IMR-90 (cell line): Measurements from ENCODE around the gene DPEP3. TPM values are rescaled to one million over a fixed set of nuclear protein-coding genes. Genes with fewer than 3 reads are reported as not detected.

ENCODE experiments used
- ATAC-seq: fragments of 200-7000 bp; cut with Tn5 transposase; 2 replicates; pipeline ENCODE4 v1.9.1; 2020; ENCODE audit warnings: low read depth, mild to moderate bottlenecking, moderate library complexity
- BruUV-seq: library from RNA; stranded (reverse); fragments of 400-500 nt; replicated peaks from 2 replicates; lab custom pipeline; 2021; lab: Mats Ljungman, UMichigan
- CTCF ChIA-PET: fragments of 300-600 bp; formaldehyde crosslinking; extraction: SDS; loops from one replicate; lab custom pipeline; 2021; ENCODE audit warnings: antibody characterized with exemption; lab: Yijun Ruan, JAX
- POLR2A ChIA-PET: fragments of 300-600 bp; sonication (Branson Sonifier 250); formaldehyde crosslinking; loops from one replicate; lab custom pipeline; 2022; ENCODE audit warnings: antibody characterized with exemption; ENCODE audit not compliant: unreplicated experiment; lab: Charles Lee
- DNase-seq: peaks from one replicate; pipeline ENCODE4 v3.0.0; 2013
- H2AFZ ChIP-seq: replicated peaks from 2 replicates; pipeline ENCODE3; 2013; ENCODE audit warnings: low read length, mild to moderate bottlenecking; ENCODE audit not compliant: poor library complexity
- H2AK5ac ChIP-seq: 2 replicates; pipeline ENCODE4 v1.6.1; 2013; ENCODE audit warnings: low read depth, low read length, inconsistent platforms
- H2AK9ac ChIP-seq: replicated peaks from 2 replicates; pipeline ENCODE3; 2013; ENCODE audit warnings: mild to moderate bottlenecking, low read depth, low read length, moderate library complexity; ENCODE audit not compliant: poor library complexity
- H2BK120ac ChIP-seq: 2 replicates; pipeline ENCODE4 v1.6.1; 2013; ENCODE audit warnings: low read depth, low read length, inconsistent platforms
- H2BK15ac ChIP-seq: 3 replicates; pipeline ENCODE4 v1.6.1; 2013; ENCODE audit warnings: low read depth, low read length, inconsistent platforms
- H2BK20ac ChIP-seq: 2 replicates; pipeline ENCODE4 v1.6.1; 2013; ENCODE audit warnings: low read depth, mild to moderate bottlenecking, inconsistent platforms, low read length, moderate library complexity
- H2BK5ac ChIP-seq: 2 replicates; pipeline ENCODE4 v1.6.1; 2013; ENCODE audit warnings: mild to moderate bottlenecking, low read depth, low read length, inconsistent platforms; ENCODE audit not compliant: poor library complexity, severe bottlenecking
- H3K14ac ChIP-seq: replicated peaks from 2 replicates; pipeline ENCODE4 v1.6.1; 2013; ENCODE audit warnings: low read depth, low read length, inconsistent platforms
- H3K18ac ChIP-seq: 2 replicates; pipeline ENCODE4 v1.6.1; 2013; ENCODE audit warnings: low read depth, low read length, control low read depth
- H3K23ac ChIP-seq: 2 replicates; pipeline ENCODE4 v1.6.1; 2013; ENCODE audit warnings: low read depth, low read length, inconsistent platforms
- H3K27ac ChIP-seq: 2 replicates; pipeline ENCODE4 v1.5.1; 2013; ENCODE audit warnings: mild to moderate bottlenecking, control low read depth, low read length; ENCODE audit not compliant: insufficient read depth
- H3K27me3 ChIP-seq: 2 replicates; pipeline ENCODE4 v1.6.1; 2013; ENCODE audit warnings: low read length; ENCODE audit not compliant: control insufficient read depth, insufficient read depth
- H3K36me3 ChIP-seq: 2 replicates; pipeline ENCODE4 v1.6.1; 2013; ENCODE audit warnings: low read length, mixed read lengths; ENCODE audit not compliant: control insufficient read depth, insufficient read depth
- H3K4ac ChIP-seq: 2 replicates; pipeline ENCODE4 v1.6.1; 2013; ENCODE audit warnings: low read depth, low read length, inconsistent platforms
- H3K4me1 ChIP-seq: 2 replicates; pipeline ENCODE4 v1.6.1; 2013; ENCODE audit warnings: low read length, mixed read lengths; ENCODE audit not compliant: control insufficient read depth, insufficient read depth
- H3K4me2 ChIP-seq: 2 replicates; pipeline ENCODE4 v1.6.1; 2013; ENCODE audit warnings: low read depth, mild to moderate bottlenecking, control low read depth, low read length, moderate library complexity
- H3K4me3 ChIP-seq: 2 replicates; pipeline ENCODE4 v1.5.1; 2013; ENCODE audit warnings: low read depth, mild to moderate bottlenecking, control low read depth, low read length, moderate library complexity; ENCODE audit not compliant: insufficient read depth
- H3K56ac ChIP-seq: 2 replicates; pipeline ENCODE4 v1.6.1; 2013; ENCODE audit warnings: low read length, inconsistent platforms; ENCODE audit not compliant: insufficient read depth; ENCODE audit errors: extremely low read depth
- H3K79me1 ChIP-seq, 2 experiments: 2 replicates each; pipeline ENCODE4 v1.6.1; 2013; ENCODE audit warnings: low read length in 2 of 2, inconsistent platforms in 1 of 2, low read depth in 1 of 2
- H3K9ac ChIP-seq: 2 replicates; pipeline ENCODE4 v1.6.1; 2013; ENCODE audit warnings: low read depth, low read length, control low read depth
- H3K9me1 ChIP-seq: 2 replicates; pipeline ENCODE4 v1.6.1; 2013; ENCODE audit warnings: low read length, inconsistent platforms; ENCODE audit not compliant: insufficient read depth
- H3K9me3 ChIP-seq: 2 replicates; pipeline ENCODE4 v1.6.1; 2013; ENCODE audit warnings: low read length; ENCODE audit not compliant: control insufficient read depth, insufficient read depth
- H4K20me1 ChIP-seq: 2 replicates; pipeline ENCODE4 v1.6.1; 2013; ENCODE audit warnings: low read length, inconsistent platforms; ENCODE audit not compliant: insufficient read depth
- H4K5ac ChIP-seq: 2 replicates; pipeline ENCODE4 v1.6.1; 2013; ENCODE audit warnings: mild to moderate bottlenecking, low read depth, low read length, control low read depth
- H4K8ac ChIP-seq, 2 experiments: 2 replicates each; pipeline ENCODE4 v1.6.1; 2013; ENCODE audit warnings: low read depth in 2 of 2, low read length in 2 of 2, control low read depth in 1 of 2, inconsistent platforms in 1 of 2
- H4K91ac ChIP-seq: 2 replicates; pipeline ENCODE4 v1.6.1; 2013; ENCODE audit warnings: low read depth, low read length, inconsistent platforms; ENCODE audit not compliant: insufficient read depth
- BHLHE40 ChIP-seq: fragments of 150-350 bp; IDR thresholded peaks from 2 replicates; pipeline ENCODE4 v1.6.1; 2016; ENCODE audit warnings: mild to moderate bottlenecking, low read depth, low read length
- CEBPB ChIP-seq: IDR thresholded peaks from 2 replicates; pipeline ENCODE4 v1.6.1; 2012; ENCODE audit warnings: low read depth, low read length, improper control_type of control experiment
- CHD1 ChIP-seq: IDR thresholded peaks from 2 replicates; pipeline ENCODE4 v1.6.1; 2012; ENCODE audit warnings: low read depth, low read length, improper control_type of control experiment
- FOS ChIP-seq: fragments of 150-350 bp; IDR thresholded peaks from 2 replicates; pipeline ENCODE4 v1.6.1; 2016; ENCODE audit warnings: low read depth, low read length
- MAFK ChIP-seq: IDR thresholded peaks from 2 replicates; pipeline ENCODE4 v1.6.1; 2012; ENCODE audit warnings: low read depth, low read length, improper control_type of control experiment
- MAZ ChIP-seq: IDR thresholded peaks from 2 replicates; pipeline ENCODE4 v1.6.1; 2012; ENCODE audit warnings: low read depth, mild to moderate bottlenecking, low read length, improper control_type of control experiment, moderate library complexity, borderline replicate concordance
- MXI1 ChIP-seq: IDR thresholded peaks from 2 replicates; pipeline ENCODE4 v1.6.1; 2012; ENCODE audit warnings: low read depth, mild to moderate bottlenecking, low read length, moderate library complexity, borderline replicate concordance
- NFE2L2 ChIP-seq: fragments of 150-350 bp; IDR thresholded peaks from 2 replicates; pipeline ENCODE4 v1.6.1; 2016; ENCODE audit warnings: low read depth, mild to moderate bottlenecking, low read length
- POLR2A ChIP-seq: IDR thresholded peaks from 2 replicates; pipeline ENCODE4 v1.6.1; 2012; ENCODE audit warnings: mild to moderate bottlenecking, low read depth, low read length
- RAD21 ChIP-seq: IDR thresholded peaks from 2 replicates; pipeline ENCODE4 v1.6.1; 2012; ENCODE audit warnings: low read length, improper control_type of control experiment
- RCOR1 ChIP-seq: IDR thresholded peaks from 2 replicates; pipeline ENCODE4 v1.6.1; 2012; ENCODE audit warnings: mild to moderate bottlenecking, low read length, improper control_type of control experiment; ENCODE audit not compliant: insufficient replicate concordance
- RFX5 ChIP-seq: IDR thresholded peaks from 2 replicates; pipeline ENCODE4 v1.8.0; 2012; ENCODE audit warnings: low read depth, mild to moderate bottlenecking, low read length, moderate library complexity
- SMC3 ChIP-seq: fragments of 150-350 bp; IDR thresholded peaks from 2 replicates; pipeline ENCODE4 v1.6.1; 2016; ENCODE audit warnings: low read depth, mild to moderate bottlenecking, antibody characterized with exemption, low read length, moderate library complexity
- WGBS, 2 experiments: methylation state at CpG; one replicate each; pipeline versions ENCODE4 v1.1.5 to v1.1.7; 2013; ENCODE audit warnings: missing lambda C conversion rate in 2 of 2; ENCODE audit not compliant: insufficient read length in 1 of 2; ENCODE audit errors: extremely low coverage in 2 of 2; 5-methylcytosine and 5-hydroxymethylcytosine counted together
- dilution Hi-C: fragments of 300-500 bp; cut with HindIII; formaldehyde crosslinking; loops from one replicate; pipeline ENCODE4 v1.14.3; 2018; ENCODE audit warnings: low sequenced_read_pairs; ENCODE audit not compliant: unreplicated experiment
- in situ Hi-C: fragments of 300-500 bp; cut with MboI; formaldehyde crosslinking; loops from 3 replicates; pipeline ENCODE4 v1.14.3; 2019; ENCODE audit warnings: low sequenced_read_pairs, inconsistent platforms, mixed read lengths
- intact Hi-C: fragments of 100-400 bp; cut with micrococcal nuclease; formaldehyde crosslinking; loops from 2 replicates; pipeline ENCODE4 v1.10.0; 2022
- polyA plus RNA-seq, 3 experiments: library from polyadenylated mRNA; depleted of rRNA; stranded (reverse); fragments of >200 nt; gene quantifications; 2 replicates each; pipeline ENCODE4 v1.2.3, GENCODE V29; 2012; ENCODE audit warnings: low replicate concordance in 1 of 3
- total RNA-seq: library from RNA; depleted of rRNA; stranded (reverse); fragments of >200 nt; gene quantifications from 2 replicates; pipeline ENCODE4 v1.2.3, GENCODE V29; 2012
- TF ChIP-seq, protein P1 (sequence below): fragments of 150-350 bp; IDR thresholded peaks from 2 replicates; pipeline ENCODE4 v1.6.1; 2016; ENCODE audit warnings: low read depth, mild to moderate bottlenecking, low read length, moderate library complexity, borderline replicate concordance
- TF ChIP-seq, protein P2 (sequence below): conservative IDR thresholded peaks from 2 replicates; pipeline ENCODE4 v1.5.1; 2012; ENCODE audit warnings: mild to moderate bottlenecking, low read depth, low read length, improper control_type of control experiment
- TF ChIP-seq, protein P3 (sequence below): fragments of 150-350 bp; IDR thresholded peaks from 2 replicates; pipeline ENCODE4 v1.6.1; 2017; ENCODE audit warnings: mild to moderate bottlenecking, antibody characterized with exemption, low read length, low read depth

The DPEP3 gene
- total and polyA plus RNA-seq, 2 of the 4 experiments (the other 2 are of a cell fraction) = not detected

DNA sequence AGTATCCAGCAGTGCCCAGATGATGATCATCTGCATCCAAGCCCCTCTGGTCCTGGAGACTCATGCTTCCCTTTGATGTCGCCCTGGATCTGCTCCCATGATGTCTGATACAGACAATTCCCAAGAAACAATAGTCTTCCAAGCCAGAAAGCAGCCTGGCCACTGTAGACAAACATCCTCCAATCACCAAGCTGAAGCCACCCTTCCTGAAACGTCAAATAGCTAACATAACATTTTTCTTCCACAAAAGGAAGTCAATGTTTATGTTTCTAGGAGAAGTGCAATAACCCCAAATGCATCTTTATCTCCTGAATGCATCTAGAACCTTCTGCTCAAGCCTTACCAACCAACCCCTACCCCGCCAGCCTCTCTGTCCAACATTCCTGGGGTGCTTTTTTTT, 20.2 kb upstream of the DPEP3 start:
- Histone ChIP-seq H3K27me3 (no peaks in the 10 kb centered on the region), H3K9ac (0 out of 2 replicates have a peak overlapping the region, but pooled peaks have one; percentile 19), H4K5ac (0 out of 2 replicates have a peak overlapping the region, but pooled peaks have one; percentile 13), H3K36me3 (no peaks in the 10 kb centered on the region), H3K27ac (no peak overlapping the region), H3K4ac (0 out of 2 replicates have a peak overlapping the region, but pooled peaks have one; percentile 46), H2AK9ac (no peak overlapping the region), H3K23ac (peak overlapping the region; percentile 23; the same call in 1 of the 2 replicates), H3K4me2 (0 out of 2 replicates have a peak overlapping the region, but pooled peaks have one; percentile 20), H4K20me1 (no peaks in the 10 kb centered on the region), H2BK5ac (no peak overlapping the region), H3K79me1 (no peaks in the 10 kb centered on the region), H2AFZ (peak overlapping the region; percentile 63), H4K8ac (peak overlapping the region; percentile 11 to 26; a peak in 2 of 4 replicates), H2BK120ac (peak overlapping the region; percentile 6), H3K18ac (no peak overlapping the region), H3K4me3 (no peak overlapping the region), H3K14ac (peak overlapping the region; percentile 52; the same call in 1 of the 2 replicates), H3K9me1 (peaks cover 14% of the 10 kb centered on the region), H3K4me1 (peaks cover 5% of the 10 kb centered on the region), H3K56ac (no peak overlapping the region), H2BK15ac (0 out of 3 replicates have a peak overlapping the region, but pooled peaks have one; percentile 14), H2BK20ac (0 out of 2 replicates have a peak overlapping the region, but pooled peaks have one; percentile 0), H3K9me3 (no peaks in the 10 kb centered on the region), H4K91ac (peak overlapping the region; percentile 8; the same call in 1 of the 2 replicates), H2AK5ac (no peak overlapping the region)
- DNase-seq (no peak), ATAC-seq (peak; percentile 51; the same call in 1 of the 2 replicates)
- ChIA-PET CTCF (no interaction called here), POLR2A (no interaction called here)
- dilution Hi-C loops = no loop called here
- TF ChIP-seq, protein P1, sequence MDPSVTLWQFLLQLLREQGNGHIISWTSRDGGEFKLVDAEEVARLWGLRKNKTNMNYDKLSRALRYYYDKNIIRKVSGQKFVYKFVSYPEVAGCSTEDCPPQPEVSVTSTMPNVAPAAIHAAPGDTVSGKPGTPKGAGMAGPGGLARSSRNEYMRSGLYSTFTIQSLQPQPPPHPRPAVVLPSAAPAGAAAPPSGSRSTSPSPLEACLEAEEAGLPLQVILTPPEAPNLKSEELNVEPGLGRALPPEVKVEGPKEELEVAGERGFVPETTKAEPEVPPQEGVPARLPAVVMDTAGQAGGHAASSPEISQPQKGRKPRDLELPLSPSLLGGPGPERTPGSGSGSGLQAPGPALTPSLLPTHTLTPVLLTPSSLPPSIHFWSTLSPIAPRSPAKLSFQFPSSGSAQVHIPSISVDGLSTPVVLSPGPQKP = no peak
- TF ChIP-seq POLR2A (no peak), RCOR1 (no peak), CHD1 (no peak), RFX5 (no peak), SMC3 (no peak), FOS (no peak), BHLHE40 (no peak), RAD21 (no peak), CEBPB (no peak), MAFK (no peak), NFE2L2 (no peak), MAZ (no peak), MXI1 (no peak)
- TF ChIP-seq, protein P2, sequence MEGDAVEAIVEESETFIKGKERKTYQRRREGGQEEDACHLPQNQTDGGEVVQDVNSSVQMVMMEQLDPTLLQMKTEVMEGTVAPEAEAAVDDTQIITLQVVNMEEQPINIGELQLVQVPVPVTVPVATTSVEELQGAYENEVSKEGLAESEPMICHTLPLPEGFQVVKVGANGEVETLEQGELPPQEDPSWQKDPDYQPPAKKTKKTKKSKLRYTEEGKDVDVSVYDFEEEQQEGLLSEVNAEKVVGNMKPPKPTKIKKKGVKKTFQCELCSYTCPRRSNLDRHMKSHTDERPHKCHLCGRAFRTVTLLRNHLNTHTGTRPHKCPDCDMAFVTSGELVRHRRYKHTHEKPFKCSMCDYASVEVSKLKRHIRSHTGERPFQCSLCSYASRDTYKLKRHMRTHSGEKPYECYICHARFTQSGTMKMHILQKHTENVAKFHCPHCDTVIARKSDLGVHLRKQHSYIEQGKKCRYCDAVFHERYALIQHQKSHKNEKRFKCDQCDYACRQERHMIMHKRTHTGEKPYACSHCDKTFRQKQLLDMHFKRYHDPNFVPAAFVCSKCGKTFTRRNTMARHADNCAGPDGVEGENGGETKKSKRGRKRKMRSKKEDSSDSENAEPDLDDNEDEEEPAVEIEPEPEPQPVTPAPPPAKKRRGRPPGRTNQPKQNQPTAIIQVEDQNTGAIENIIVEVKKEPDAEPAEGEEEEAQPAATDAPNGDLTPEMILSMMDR = no peak
- TF ChIP-seq, protein P3, sequence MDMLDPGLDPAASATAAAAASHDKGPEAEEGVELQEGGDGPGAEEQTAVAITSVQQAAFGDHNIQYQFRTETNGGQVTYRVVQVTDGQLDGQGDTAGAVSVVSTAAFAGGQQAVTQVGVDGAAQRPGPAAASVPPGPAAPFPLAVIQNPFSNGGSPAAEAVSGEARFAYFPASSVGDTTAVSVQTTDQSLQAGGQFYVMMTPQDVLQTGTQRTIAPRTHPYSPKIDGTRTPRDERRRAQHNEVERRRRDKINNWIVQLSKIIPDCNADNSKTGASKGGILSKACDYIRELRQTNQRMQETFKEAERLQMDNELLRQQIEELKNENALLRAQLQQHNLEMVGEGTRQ = no peak
- intact Hi-C loops = no loop called here
- in situ Hi-C loops = no loop called here
- WGBS, 2 experiments = no CpG with 5 or more reads among the region's 3 CpGs
- no TSS peak for BruUV-seq
